A673 (cell line): ENCODE results near the gene C12orf57. TPM values are rescaled to one million over a fixed set of nuclear protein-coding genes. Genes with fewer than 3 reads are reported as not detected.

Source experiments
- BruUV-seq: library from RNA; stranded (reverse); fragments of 400-500 nt; replicated peaks from 2 replicates; lab custom pipeline; 2021; lab: Mats Ljungman, UMichigan
- CTCF ChIA-PET: fragments of 300-600 bp; sonication (Branson Sonifier 250); formaldehyde crosslinking; loops from one replicate; lab custom pipeline; 2022; ENCODE audit warnings: antibody characterized with exemption; lab: Charles Lee
- POLR2A ChIA-PET: fragments of 300-600 bp; sonication (Branson Sonifier 250); formaldehyde crosslinking; loops from one replicate; lab custom pipeline; 2022; ENCODE audit warnings: antibody characterized with exemption; ENCODE audit not compliant: low non-redundant PET; lab: Charles Lee
- DNase-seq: peaks from one replicate; pipeline ENCODE4 v3.0.0-alpha.2; 2015; ENCODE audit warnings: low spot score
- H3K27ac ChIP-seq: fragments of 200-600 bp; sonication (generic); 2 replicates; pipeline ENCODE4 v1.5.1; 2016; ENCODE audit warnings: mixed run types, low read depth, mild to moderate bottlenecking, mixed read lengths, antibody characterized with exemption, low read length; ENCODE audit not compliant: poor library complexity, severe bottlenecking
- H3K27me3 ChIP-seq: fragments of 200-600 bp; sonication (generic); replicated peaks from 2 replicates; pipeline ENCODE4 v1.6.1; 2017; ENCODE audit warnings: mixed run types, low read depth, mild to moderate bottlenecking, mixed read lengths, antibody characterized with exemption, low read length; ENCODE audit not compliant: insufficient read depth, poor library complexity
- H3K36me3 ChIP-seq: fragments of 200-600 bp; sonication (generic); 2 replicates; pipeline ENCODE4 v1.6.1; 2016; ENCODE audit warnings: mixed run types, mild to moderate bottlenecking, mixed read lengths, antibody characterized with exemption, low read length; ENCODE audit not compliant: insufficient read depth, poor library complexity, severe bottlenecking
- H3K4me1 ChIP-seq: fragments of 200-600 bp; sonication (generic); 2 replicates; pipeline ENCODE4 v1.6.1; 2017; ENCODE audit warnings: mixed run types, mild to moderate bottlenecking, mixed read lengths, antibody characterized with exemption, low read length; ENCODE audit not compliant: insufficient read depth, poor library complexity, severe bottlenecking
- H3K4me3 ChIP-seq: fragments of 200-600 bp; sonication (generic); 2 replicates; pipeline ENCODE4 v1.5.1; 2016; ENCODE audit warnings: low read depth, mixed run types, mild to moderate bottlenecking, mixed read lengths, low read length; ENCODE audit not compliant: poor library complexity, severe bottlenecking
- H3K9me3 ChIP-seq: fragments of 200-600 bp; sonication (generic); 2 replicates; pipeline ENCODE4 v1.6.1; 2016; ENCODE audit warnings: mixed run types, low read depth, mild to moderate bottlenecking, mixed read lengths, antibody characterized with exemption, low read length; ENCODE audit not compliant: poor library complexity, severe bottlenecking
- CTCF ChIP-seq: fragments of 300-800, 200-600 bp; sonication (generic); conservative IDR thresholded peaks from 2 replicates; pipeline ENCODE4 v1.5.1; 2017; ENCODE audit warnings: low read depth, mild to moderate bottlenecking, antibody characterized with exemption, low read length, moderate library complexity, mixed read lengths
- EZH2 ChIP-seq: fragments of 200-600 bp; sonication (generic); IDR thresholded peaks from 2 replicates; pipeline ENCODE4 v1.6.1; 2017; ENCODE audit warnings: borderline replicate concordance, low read depth, mild to moderate bottlenecking, mixed read lengths, antibody characterized with exemption, low read length; ENCODE audit not compliant: poor library complexity, severe bottlenecking
- intact Hi-C: fragments of 100-400 bp; cut with micrococcal nuclease; formaldehyde crosslinking; loops from one replicate; pipeline ENCODE4 v1.10.0; 2022; ENCODE audit not compliant: unreplicated experiment
- total RNA-seq: library from RNA; stranded (reverse); gene quantifications from 2 replicates; pipeline ENCODE4 v1.2.3, GENCODE V29; 2021

Gene C12orf57
- total RNA-seq, 1 experiment from 2014 or later = 260 TPM

- Histone ChIP-seq H3K27ac (no peak overlapping the region), H3K4me1 (no peaks in the 10 kb centered on the region), H3K27me3 (no peaks in the 10 kb centered on the region), H3K36me3 (peaks cover 85% of the 10 kb centered on the region), H3K4me3 (no peak overlapping the region), H3K9me3 (no peaks in the 10 kb centered on the region)
- DNase-seq = no peak
- ChIA-PET POLR2A (no interaction called here), CTCF (no interaction called here)
- BruUV-seq = no TSS peak
- intact Hi-C loops = no loop called here
- no peak for TF ChIP-seq CTCF
- no peak for TF ChIP-seq EZH2
These were observed 34.4 kb downstream of the C12orf57 start for GRCh38 chr12:6978188-6978587.

- no peaks in the 10 kb centered on the region for H3K9me3 ChIP-seq
- CTCF ChIA-PET = no interaction called here
- H3K4me3 ChIP-seq = no peak overlapping the region
- H3K4me1 ChIP-seq = no peaks in the 10 kb centered on the region
- no peak for DNase-seq
- no TSS peak for BruUV-seq
- POLR2A ChIA-PET = no interaction called here
- no peak overlapping the region for H3K27ac ChIP-seq
- TF ChIP-seq EZH2 (no peak), CTCF (no peak)
- intact Hi-C loops = no loop called here
- peaks cover 87% of the 10 kb centered on the region for H3K36me3 ChIP-seq
- no peaks in the 10 kb centered on the region for H3K27me3 ChIP-seq
These were observed 34.8 kb downstream of the C12orf57 start for GRCh38 chr12:6978611-6979011.

- Histone ChIP-seq H3K4me1 (no peaks in the 10 kb centered on the region), H3K27me3 (no peaks in the 10 kb centered on the region), H3K27ac (no peak overlapping the region), H3K36me3 (peaks cover 86% of the 10 kb centered on the region), H3K9me3 (no peaks in the 10 kb centered on the region), H3K4me3 (no peak overlapping the region)
- ChIA-PET CTCF (no interaction called here), POLR2A (no interaction called here)
- intact Hi-C loops = no loop called here
- BruUV-seq = no TSS peak
- DNase-seq = no peak
- TF ChIP-seq CTCF (no peak), EZH2 (no peak)
These were observed 35.2 kb downstream of the C12orf57 start for GRCh38 chr12:6979021-6979420.
